ENCODE data around the gene TM4SF5. TPM values are rescaled to one million over a fixed set of nuclear protein-coding genes. Genes with fewer than 3 reads are reported as not detected.

TM4SF5 gene
- total RNA-seq, 2 donors from 2014 or later = not detected

Other genes starting within 250 kb of the TM4SF5 start
- 10 to 100 TPM; 62.3 to 71.3 TPM for gene MYBBP1A, start 216.5 kb upstream of the TM4SF5 start, total RNA-seq
- gene GGT6, start 211.3 kb upstream of the TM4SF5 start, total RNA-seq = not detected
- not detected for gene SMTNL2, start 187.4 kb upstream of the TM4SF5 start, total RNA-seq
- gene ALOX15, start 130.2 kb upstream of the TM4SF5 start, total RNA-seq = under 1 TPM in 1 of 2 donors, not detected in 1; 0.14 TPM
- 100 to 1,000 TPM in 1 of 2 donors, 10 to 100 TPM in 1; 99.1 to 126 TPM for gene PELP1, start 67.7 kb upstream of the TM4SF5 start, total RNA-seq
- 100 to 1,000 TPM; 209 to 271 TPM for gene ARRB2, start 61.3 kb upstream of the TM4SF5 start, total RNA-seq
- gene MED11, start 40.5 kb upstream of the TM4SF5 start, total RNA-seq = 10 to 100 TPM; 22.8 to 24.5 TPM
- under 1 TPM; 0.29 to 0.36 TPM for gene ZMYND15, start 32.1 kb upstream of the TM4SF5 start, total RNA-seq
- 1 to 10 TPM; 4.9 to 6.1 TPM for gene CXCL16, start 32.0 kb upstream of the TM4SF5 start, total RNA-seq
- gene VMO1, start 14.5 kb downstream of the TM4SF5 start, total RNA-seq = under 1 TPM in 1 of 2 donors, not detected in 1; 0.50 TPM
- gene GLTPD2, start 17.1 kb downstream of the TM4SF5 start, total RNA-seq = not detected
- gene PSMB6, start 24.3 kb downstream of the TM4SF5 start, total RNA-seq = 100 to 1,000 TPM; 133 to 135 TPM
- 10 to 100 TPM; 23.6 to 31.4 TPM for gene PLD2, start 35.3 kb downstream of the TM4SF5 start, total RNA-seq
- gene MINK1, start 61.5 kb downstream of the TM4SF5 start, total RNA-seq = 10 to 100 TPM; 83.0 to 84.9 TPM
- gene C17orf107, start 127.7 kb downstream of the TM4SF5 start, total RNA-seq = 1 to 10 TPM in 1 of 2 donors, under 1 TPM in 1; 0.59 to 2.9 TPM
- gene CHRNE, start 131.2 kb downstream of the TM4SF5 start, total RNA-seq = under 1 TPM in 1 of 2 donors, not detected in 1; 0.27 TPM
- not detected for gene GP1BA, start 160.4 kb downstream of the TM4SF5 start, total RNA-seq
- gene SLC25A11, start 168.2 kb downstream of the TM4SF5 start, total RNA-seq = 10 to 100 TPM; 69.4 to 89.1 TPM
- gene RNF167, start 168.4 kb downstream of the TM4SF5 start, total RNA-seq = 100 to 1,000 TPM; 188 to 241 TPM
- 1,000 to 10,000 TPM; 1,929 to 1,966 TPM for gene PFN1, start 176.6 kb downstream of the TM4SF5 start, total RNA-seq
- 10 to 100 TPM; 32.1 to 47.9 TPM for gene ENO3, start 179.2 kb downstream of the TM4SF5 start, total RNA-seq
- gene SPAG7, start 195.9 kb downstream of the TM4SF5 start, total RNA-seq = 10 to 100 TPM; 70.3 to 94.6 TPM
- 10 to 100 TPM; 66.2 to 82.3 TPM for gene CAMTA2, start 215.8 kb downstream of the TM4SF5 start, total RNA-seq
- 1 to 10 TPM in 1 of 2 donors, under 1 TPM in 1; 0.53 to 2.6 TPM for gene INCA1, start 225.6 kb downstream of the TM4SF5 start, total RNA-seq
- gene KIF1C, start 226.1 kb downstream of the TM4SF5 start, total RNA-seq = 10 to 100 TPM; 37.9 to 42.4 TPM

Measured in activated naive CD4-positive, alpha-beta T cell treated with anti-CD3 and anti-CD28 coated beads, Interleukin-2, amount 50 U/mL, for 72 hours (primary cell).